Activated T-helper 1 cell treated with Interleukin-2 at 50 U/mL for 16 hours (primary cell): ENCODE measurements around the gene ORM1.
"Not testable (repeated sequence)": the region's sequence is repeated elsewhere in the genome, so short reads cannot be mapped to it uniquely, and the experiment has no call there.

ENCODE experiments used
- DNase-seq: peaks from one replicate; pipeline ENCODE4 v3.0.0-alpha.2; 2020; ENCODE audit warnings: low read depth

ORM1 gene

GRCh38 chr9:114322831-114323531 is at the start of gene ORM1:
ORM1 (plus strand) TSS chr9:114323098; CDS start chr9:114323134, 36 bp downstream.
- not testable (repeated sequence) for DNase-seq

GRCh38 chr9:114273461-114273881 is 49.4 kb upstream of the ORM1 start:
- no peak for DNase-seq

GRCh38 chr9:114274217-114274616 is 48.7 kb upstream of the ORM1 start:
- no peak for DNase-seq

GRCh38 chr9:114275246-114276004 is 47.5 kb upstream of the ORM1 start:
- DNase-seq: no peak

- DNase-seq: no peak
Measured at GRCh38 chr9:114276908-114277821, 45.7 kb upstream of the ORM1 start.

- DNase-seq: no peak
Measured at GRCh38 chr9:114278356-114278755, 44.5 kb upstream of the ORM1 start.

- no peak for DNase-seq
Measured at GRCh38 chr9:114278881-114279570, 43.9 kb upstream of the ORM1 start.

GRCh38 chr9:114279693-114280092 is 43.2 kb upstream of the ORM1 start:
- no peak for DNase-seq

- DNase-seq: no peak
Measured at GRCh38 chr9:114280636-114281472, 42.0 kb upstream of the ORM1 start.

GRCh38 chr9:114281473-114282103 is 41.3 kb upstream of the ORM1 start:
- DNase-seq: no peak

GRCh38 chr9:114282104-114282485 is 40.8 kb upstream of the ORM1 start:
- DNase-seq: no peak

GRCh38 chr9:114282507-114282906 is 40.4 kb upstream of the ORM1 start:
- no peak for DNase-seq

- DNase-seq: no peak
Measured at GRCh38 chr9:114282926-114283325, 40.0 kb upstream of the ORM1 start.

GRCh38 chr9:114283551-114284111 is 39.3 kb upstream of the ORM1 start:
- no peak for DNase-seq

- DNase-seq: no peak
Measured at GRCh38 chr9:114284316-114285060, 38.4 kb upstream of the ORM1 start.

GRCh38 chr9:114285166-114285867 is 37.6 kb upstream of the ORM1 start:
- no peak for DNase-seq

GRCh38 chr9:114286146-114286679 is 36.7 kb upstream of the ORM1 start:
- no peak for DNase-seq

GRCh38 chr9:114287001-114287762 is 35.7 kb upstream of the ORM1 start:
- no peak for DNase-seq
